A549 (cell line): ENCODE measurements around the gene UNC13D. TPM values are rescaled to one million over a fixed set of nuclear protein-coding genes. Genes with fewer than 3 reads are reported as not detected.

ENCODE experiments used
- ATAC-seq, 2 experiments: fragments of 200-7000 bp in 1 of 2; fragments of >200 bp in 1 of 2; cut with Nextera tagmentation in 1 of 2; cut with Tn5 transposase in 1 of 2; 3 replicates each; pipeline versions ENCODE4 v1.8.0 to v1.9.1; 2018 to 2020; ENCODE audit warnings: mild to moderate bottlenecking in 1 of 2, moderate library complexity in 1 of 2
- CTCF ChIA-PET: fragments of 300-600 bp; sonication (Branson Sonifier 250); formaldehyde crosslinking; extraction: SDS; loops from one replicate; lab custom pipeline; 2021; ENCODE audit warnings: antibody characterized with exemption, inconsistent platforms; lab: Yijun Ruan, JAX
- POLR2A ChIA-PET: fragments of 350-600 bp; formaldehyde crosslinking; extraction: SDS; loops from one replicate; lab custom pipeline; 2021; ENCODE audit warnings: antibody characterized with exemption, inconsistent platforms; lab: Yijun Ruan, JAX
- DNase-seq, 2 experiments: peaks; one replicate each; pipeline versions ENCODE4 v3.0.0 to v3.0.0-alpha.2; 2011 to 2016; ENCODE audit warnings: low read depth in 1 of 2, low spot score in 1 of 2
- FAIRE-seq: peaks from 2 replicates; lab custom pipeline; 2011; peaks lifted over from hg19 to GRCh38; lab: Jason Lieb, UNC
- H3K27ac ChIP-seq, 2 experiments: fragments of >200 bp; sonication (Bioruptor Twin); formaldehyde crosslinking; 3 replicates each; pipeline ENCODE4 v1.5.1; 2016 to 2017
- H3K4me1 ChIP-seq: fragments of >200 bp; sonication (Bioruptor Twin); formaldehyde crosslinking; 3 replicates; pipeline ENCODE4 v1.6.1; 2016
- H3K4me2 ChIP-seq: fragments of >200 bp; sonication (Bioruptor Twin); formaldehyde crosslinking; 3 replicates; pipeline ENCODE4 v1.6.1; 2016
- H3K4me3 ChIP-seq: fragments of >200 bp; sonication (Bioruptor Twin); formaldehyde crosslinking; 3 replicates; pipeline ENCODE4 v1.5.1; 2016
- H3K9me3 ChIP-seq: fragments of >200 bp; sonication (Bioruptor Twin); formaldehyde crosslinking; 3 replicates; pipeline ENCODE4 v1.6.1; 2016
- BCL3 ChIP-seq: fragments of >200 bp; sonication (Bioruptor Twin); formaldehyde crosslinking; IDR thresholded peaks from 3 replicates; pipeline ENCODE4 v1.6.1; 2016
- BHLHE40 ChIP-seq: IDR thresholded peaks from 2 replicates; pipeline ENCODE4 v1.6.1; 2012; ENCODE audit warnings: low read depth, low read length, inconsistent platforms
- CEBPB ChIP-seq, 2 experiments: fragments of >200 bp in 1 of 2; sonication (Bioruptor Twin) in 1 of 2; formaldehyde crosslinking in 1 of 2; IDR thresholded peaks; 2 replicates each; pipeline ENCODE4 v1.6.1; 2012 to 2016
- CHD2 ChIP-seq: fragments of 150-350 bp; IDR thresholded peaks from 2 replicates; pipeline ENCODE4 v1.6.1; 2014; ENCODE audit warnings: low read length; ENCODE audit not compliant: partially characterized antibody
- CHD4 ChIP-seq: fragments of 200-600 bp; sonication (generic); IDR thresholded peaks from 2 replicates; pipeline ENCODE4 v1.6.1; 2016; ENCODE audit warnings: antibody characterized with exemption, mild to moderate bottlenecking, borderline replicate concordance
- E2F6 ChIP-seq: IDR thresholded peaks from 2 replicates; pipeline ENCODE4 v1.6.1; 2012; ENCODE audit warnings: low read depth, borderline replicate concordance
- EHMT2 ChIP-seq: fragments of 200-600 bp; sonication (generic); IDR thresholded peaks from 2 replicates; pipeline ENCODE4 v1.6.1; 2016; ENCODE audit warnings: antibody characterized with exemption, low read depth, mild to moderate bottlenecking, moderate library complexity
- EP300 ChIP-seq, 2 experiments: fragments of >200 bp; sonication (Bioruptor Twin); formaldehyde crosslinking; IDR thresholded peaks; 2 replicates in 1 of 2; 3 replicates in 1 of 2; pipeline ENCODE4 v1.6.1; 2016 to 2017
- ESRRA ChIP-seq: fragments of 150-350 bp; IDR thresholded peaks from 2 replicates; pipeline ENCODE4 v1.6.1; 2014; ENCODE audit warnings: mild to moderate bottlenecking, low read length, borderline replicate concordance
- FOSL2 ChIP-seq, 2 experiments: fragments of 450-650 bp in 1 of 2; fragments of >200 bp in 1 of 2; sonication (Bioruptor Twin) in 1 of 2; formaldehyde crosslinking; IDR thresholded peaks; 2 replicates each; pipeline versions ENCODE4 v1.5.0 to v1.6.1; 2016 to 2020; ENCODE audit warnings: mild to moderate bottlenecking in 1 of 2, moderate library complexity in 1 of 2
- FOXS1 ChIP-seq: fragments of 250-450 bp; sonication (Bioruptor Pico); IDR thresholded peaks from 2 replicates; pipeline ENCODE4 v1.5.0; 2020; ENCODE audit warnings: mild to moderate bottlenecking, moderate library complexity
- GATA3 ChIP-seq: IDR thresholded peaks from 2 replicates; pipeline ENCODE4 v1.6.1; 2012; ENCODE audit warnings: borderline replicate concordance
- HEYL ChIP-seq: fragments of 250-450 bp; sonication (Bioruptor Pico); IDR thresholded peaks from 2 replicates; pipeline ENCODE4 v1.8.0; 2021; ENCODE audit warnings: mild to moderate bottlenecking, moderate library complexity
- HOXB13 ChIP-seq: fragments of 250-450 bp; sonication (Bioruptor Pico); IDR thresholded peaks from 2 replicates; pipeline ENCODE4 v1.5.0; 2020; ENCODE audit warnings: low read depth, mild to moderate bottlenecking, moderate library complexity
- JUN ChIP-seq, 2 experiments: fragments of >200 bp; sonication (Bioruptor Twin); formaldehyde crosslinking; IDR thresholded peaks; 2 replicates in 1 of 2; 3 replicates in 1 of 2; pipeline ENCODE4 v1.6.1; 2016 to 2017
- KDM1A ChIP-seq: fragments of 200-600 bp; sonication (generic); IDR thresholded peaks from 2 replicates; pipeline ENCODE4 v1.6.1; 2016; ENCODE audit warnings: low read depth, mild to moderate bottlenecking
- KDM5A ChIP-seq: fragments of 200-600 bp; sonication (generic); IDR thresholded peaks from 2 replicates; pipeline ENCODE4 v1.6.1; 2016; ENCODE audit warnings: antibody characterized with exemption, mild to moderate bottlenecking
- MAFK ChIP-seq: fragments of 450-650 bp; IDR thresholded peaks from 2 replicates; pipeline ENCODE4 v1.6.1; 2014; ENCODE audit not compliant: partially characterized antibody
- MAX ChIP-seq: IDR thresholded peaks from 2 replicates; pipeline ENCODE4 v1.6.1; 2012
- MYC ChIP-seq: IDR thresholded peaks from 2 replicates; pipeline ENCODE4 v1.6.1; 2012; ENCODE audit warnings: mild to moderate bottlenecking, inconsistent platforms, low read length, improper control_type of control experiment, borderline replicate concordance
- NFE2L2 ChIP-seq: fragments of 150-350 bp; conservative IDR thresholded peaks from 2 replicates; pipeline ENCODE4 v1.6.1; 2014; ENCODE audit warnings: low read length
- NPAS2 ChIP-seq: fragments of 250-450 bp; sonication (Bioruptor Pico); IDR thresholded peaks from 2 replicates; pipeline ENCODE4 v1.8.0; 2022; ENCODE audit warnings: mild to moderate bottlenecking, moderate library complexity, borderline replicate concordance
- NR3C1 ChIP-seq: fragments of >200 bp; sonication (Bioruptor Twin); formaldehyde crosslinking; IDR thresholded peaks from 3 replicates; pipeline ENCODE4 v1.6.1; 2017
- POLR2A ChIP-seq: IDR thresholded peaks from 2 replicates; pipeline ENCODE4 v1.6.1; 2012; ENCODE audit warnings: mild to moderate bottlenecking, low read length
- RFX5 ChIP-seq: fragments of 450-650 bp; IDR thresholded peaks from 2 replicates; pipeline ENCODE4 v1.7.1; 2014; ENCODE audit warnings: antibody characterized with exemption, mild to moderate bottlenecking, moderate library complexity
- SMC3 ChIP-seq: fragments of >200 bp; sonication (Bioruptor Twin); formaldehyde crosslinking; IDR thresholded peaks from 3 replicates; pipeline ENCODE4 v1.6.1; 2018; ENCODE audit warnings: inconsistent platforms
- USF2 ChIP-seq: fragments of 450-650 bp; IDR thresholded peaks from 2 replicates; pipeline ENCODE4 v1.6.1; 2014; ENCODE audit warnings: antibody characterized with exemption
- WGBS: methylation state at CpG from one replicate; pipeline ENCODE4 v1.1.6; 2017; ENCODE audit errors: missing lambda C conversion rate; 5-methylcytosine and 5-hydroxymethylcytosine counted together
- polyA plus RNA-seq, 4 experiments: library from polyadenylated mRNA; depleted of rRNA in 3 of 4; stranded (reverse); fragments of >200 nt; fragmentation: RNase III in 1 of 4; extraction: RNeasy Plus Mini Kit Qiagen cat#74134 plus additional on column Dnase treatment in 1 of 4; gene quantifications; 2 replicates in 3 of 4; 3 replicates in 1 of 4; pipeline ENCODE4 v1.2.3, GENCODE V29; 2011 to 2017

Gene UNC13D
- polyA plus RNA-seq, 2 of the 4 experiments (the other 2 are of a cell fraction): 1.6 to 3.5 TPM

GRCh38 chr17:75840799-75841164 is 3.4 kb downstream of the UNC13D start:
- Histone ChIP-seq H3K4me2 (no peak overlapping the region), H3K27ac (no peak overlapping the region), H3K9me3 (no peaks in the 10 kb centered on the region), H3K4me1 (peaks cover 21% of the 10 kb centered on the region), H3K4me3 (no peak overlapping the region)
- TF ChIP-seq CHD4 (no peak), USF2 (no peak), ESRRA (no peak), SMC3 (no peak), CEBPB (IDR thresholded peaks at IDR 0.05) (no peak), FOXS1 (CRISPR knock-in tag) (no peak), BHLHE40 (no peak), EP300 (IDR thresholded peaks at IDR 0.05) (no peak), FOSL2 (IDR thresholded peaks at IDR 0.05) (no peak), FOSL2 (CRISPR knock-in tag; IDR thresholded peaks at IDR 0.05) (no peak), RFX5 (no peak), POLR2A (no peak), NFE2L2 (no peak), NPAS2 (CRISPR knock-in tag) (no peak), HEYL (CRISPR knock-in tag) (no peak), MAFK (no peak), EHMT2 (no peak), MAX (no peak), HOXB13 (no peak), KDM5A (no peak), MYC (no peak)
- ATAC-seq: no peak
- FAIRE-seq: no peak
- ChIA-PET POLR2A (interaction anchor here (1.2 to 1.6 kb wide), 2 partner anchors 15 to 61 kb away, joined by 4 to 5 read pairs; partner anchors contain the start of gene WBP2), CTCF (interaction anchor here (1.4 to 37.0 kb wide), 3 partner anchors 0 to 36 kb away, joined by 8 to 691 read pairs (median 691); partner anchors contain the start of genes UNC13D and WBP2)
- DNase-seq: no peak
- 57% methylated on average over 7 of the region's 7 CpGs for WGBS

GRCh38 chr17:75839942-75840798 is 4.0 kb downstream of the UNC13D start:
- FAIRE-seq: no peak

More at GRCh38 chr17:75839942-75840798, 4.0 kb downstream of the UNC13D start:
- H3K4me3 ChIP-seq: no peak overlapping the region
- no peak for TF ChIP-seq NFE2L2
- no peak for TF ChIP-seq E2F6
- no peak for TF ChIP-seq NR3C1
- no peak for TF ChIP-seq HEYL (CRISPR knock-in tag)
- no peak for TF ChIP-seq GATA3
- TF ChIP-seq BCL3: no peak
- TF ChIP-seq ESRRA: no peak
- no peak for TF ChIP-seq JUN (IDR thresholded peaks at IDR 0.05)
- TF ChIP-seq FOSL2 (IDR thresholded peaks at IDR 0.05): no peak
- TF ChIP-seq FOSL2 (CRISPR knock-in tag; IDR thresholded peaks at IDR 0.05): no peak
- no peak for TF ChIP-seq CHD2
- no peak for TF ChIP-seq EP300 (IDR thresholded peaks at IDR 0.05)
- no peak for TF ChIP-seq NPAS2 (CRISPR knock-in tag)
- TF ChIP-seq KDM1A: no peak
- ChIA-PET CTCF (interaction anchor here (0.7 to 37.0 kb wide), 5 partner anchors 1 to 700 kb away, joined by 3 to 691 read pairs (median 8); partner anchors contain the start of genes UNC13D and WBP2), POLR2A (interaction anchor here (0.6 to 1.6 kb wide), 4 partner anchors 15 to 61 kb away, joined by 3 to 6 read pairs (median 4); partner anchors contain the start of gene WBP2)
- ATAC-seq: no peak
- no peaks in the 10 kb centered on the region for H3K9me3 ChIP-seq
- peaks cover 15% of the 10 kb centered on the region for H3K4me1 ChIP-seq
- H3K4me2 ChIP-seq: no peak overlapping the region
- DNase-seq: no peak
- 0 out of 6 replicates have a peak overlapping the region, but pooled peaks of 1 of the 2 experiments have one; percentile 32 for H3K27ac ChIP-seq
- WGBS: 92% methylated on average over 35 of the region's 36 CpGs
